Nephron (organoid): ENCODE measurements around the gene ADAT1.
"Not testable (repeated sequence)": the region's sequence is repeated elsewhere in the genome, so short reads cannot be mapped to it uniquely, and the experiment has no call there.

ENCODE experiments used
- H3K27ac Mint-ChIP-seq, 3 experiments: 2 replicates each; pipeline ENCODE4 v1.8.0; 2020; ENCODE audit warnings: mixed read lengths in 3 of 3, mild to moderate bottlenecking in 2 of 3, moderate library complexity in 1 of 3
- H3K27me3 Mint-ChIP-seq: 2 replicates; pipeline ENCODE4 v1.8.0; 2021; ENCODE audit warnings: low read depth, mild to moderate bottlenecking, moderate library complexity, mixed read lengths
- H3K36me3 Mint-ChIP-seq: 2 replicates; pipeline ENCODE4 v1.8.0; 2020; ENCODE audit warnings: low read depth, mixed read lengths
- H3K4me1 Mint-ChIP-seq: 2 replicates; pipeline ENCODE4 v1.8.0; 2020; ENCODE audit warnings: mixed read lengths
- H3K4me3 Mint-ChIP-seq, 3 experiments: 2 replicates each; pipeline ENCODE4 v1.8.0; 2020; ENCODE audit warnings: mild to moderate bottlenecking in 3 of 3, mixed read lengths in 3 of 3, moderate library complexity in 2 of 3
- H3K9me3 Mint-ChIP-seq: 2 replicates; pipeline ENCODE4 v1.8.0; 2020; ENCODE audit warnings: mixed read lengths
- CTCF ChIP-seq, 3 experiments: fragments of 200-600 bp; sonication (generic); IDR thresholded peaks; one replicate each; pipeline ENCODE4 v1.5.0; 2021; ENCODE audit warnings: antibody characterized with exemption in 3 of 3; ENCODE audit not compliant: unreplicated experiment in 3 of 3

The ADAT1 gene

DNA sequence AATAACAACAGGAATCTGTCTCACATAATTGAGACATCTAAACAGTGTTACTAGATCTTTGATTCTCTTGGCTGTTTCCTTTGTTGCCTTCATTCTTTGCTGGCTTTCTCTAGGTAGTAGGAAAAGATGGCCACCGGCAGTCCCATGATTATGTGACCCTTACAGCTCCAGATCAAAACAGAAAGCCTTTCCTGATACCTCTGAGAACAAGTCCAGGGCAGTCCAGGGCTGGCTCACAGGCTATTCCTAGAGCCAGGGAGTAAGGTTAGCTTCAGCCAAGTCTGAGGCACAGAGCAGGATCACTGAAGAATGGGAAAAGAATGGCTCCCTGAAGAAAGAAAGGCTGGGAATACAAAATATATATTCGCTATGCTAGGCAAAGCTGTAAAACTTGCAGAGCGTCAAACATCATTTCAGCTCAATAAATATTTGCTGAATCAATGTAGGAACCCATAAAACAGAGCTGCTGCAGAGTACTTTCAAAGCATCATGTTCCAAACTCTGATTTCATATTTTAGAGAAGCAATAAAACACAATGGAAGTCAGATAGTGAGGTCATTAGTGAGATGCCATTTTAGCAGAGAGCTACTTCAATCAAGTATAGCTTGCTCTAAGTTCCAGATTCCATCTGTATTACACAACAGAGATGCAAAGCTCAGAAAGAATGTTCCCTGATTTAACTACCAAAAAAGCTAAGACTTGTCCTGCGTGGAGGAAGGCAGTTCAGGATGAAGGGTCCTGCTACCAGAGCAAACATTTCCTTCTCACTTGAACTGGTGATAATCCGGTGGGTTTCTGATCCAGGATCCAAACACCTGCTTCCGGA, 23.4 kb downstream of the ADAT1 start:
- Mint-ChIP-seq H3K4me3 (no peak overlapping the region), H3K4me1 (peaks cover 1% of the 10 kb centered on the region)

GRCh38 chr16:75593825-75594820, 29.0 kb downstream of the ADAT1 start:
- peak overlapping the region; percentile 13 to 35 (median 34) for H3K27ac Mint-ChIP-seq
- H3K4me3 Mint-ChIP-seq, result no peak overlapping the region
- H3K27me3 Mint-ChIP-seq, result no peaks in the 10 kb centered on the region
- H3K9me3 Mint-ChIP-seq, result peaks cover 9% of the 10 kb centered on the region
- peaks cover 37% of the 10 kb centered on the region for H3K36me3 Mint-ChIP-seq
- no peak for TF ChIP-seq CTCF (IDR thresholded peaks at IDR 0.05; ENCODE audit: unreplicated experiment in 3 of 3)
- H3K4me1 Mint-ChIP-seq, result peaks cover 31% of the 10 kb centered on the region

More for the DNA sequence above, 23.4 kb downstream of the ADAT1 start:
- Mint-ChIP-seq H3K27ac (peak overlapping the region in 1 of 3 experiments; percentile 40), H3K27me3 (no peaks in the 10 kb centered on the region), H3K9me3 (peaks cover 9% of the 10 kb centered on the region), H3K36me3 (peaks cover 74% of the 10 kb centered on the region)
- no peak for TF ChIP-seq CTCF (IDR thresholded peaks at IDR 0.05; ENCODE audit: unreplicated experiment in 3 of 3)

GRCh38 chr16:75593308-75593707, 29.8 kb downstream of the ADAT1 start:
- Mint-ChIP-seq H3K9me3 (peaks cover 9% of the 10 kb centered on the region), H3K4me1 (peaks cover 37% of the 10 kb centered on the region), H3K36me3 (peaks cover 42% of the 10 kb centered on the region), H3K27me3 (no peaks in the 10 kb centered on the region), H3K27ac (peak overlapping the region in 2 of 3 experiments; percentile 35 to 61), H3K4me3 (no peak overlapping the region)
- TF ChIP-seq CTCF (IDR thresholded peaks at IDR 0.05; ENCODE audit: unreplicated experiment in 3 of 3), result no peak

DNA sequence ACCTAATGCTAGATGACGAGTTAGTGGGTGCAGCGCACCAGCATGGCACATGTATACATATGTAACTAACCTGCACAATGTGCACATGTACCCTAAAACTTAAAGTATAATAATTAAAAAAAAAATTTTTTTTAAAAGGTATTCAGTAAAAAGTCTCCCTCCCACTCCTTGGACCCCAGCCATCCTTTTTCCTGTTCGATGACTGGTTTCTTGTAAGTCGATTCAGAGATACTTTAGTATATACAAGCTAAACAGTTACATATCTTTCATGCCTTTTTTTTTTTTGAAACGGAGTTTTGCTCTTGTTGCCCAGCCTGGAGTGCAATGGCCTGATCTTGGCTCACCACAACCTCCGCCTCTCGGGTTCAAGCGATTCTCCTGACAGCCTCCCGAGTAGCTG, 31.2 kb downstream of the ADAT1 start:
- H3K27ac Mint-ChIP-seq, result peak overlapping the region in 2 of 3 experiments; percentile 33 to 55

GRCh38 chr16:75590920-75591843, 31.9 kb downstream of the ADAT1 start:
- peaks cover 25% of the 10 kb centered on the region for H3K36me3 Mint-ChIP-seq
- no peaks in the 10 kb centered on the region for H3K27me3 Mint-ChIP-seq

More for the DNA sequence above, 31.2 kb downstream of the ADAT1 start:
- H3K9me3 Mint-ChIP-seq, H3K4me3 Mint-ChIP-seq, H3K27me3 Mint-ChIP-seq: not testable (repeated sequence)
- Mint-ChIP-seq H3K4me1 (peaks cover 37% of the 10 kb centered on the region), H3K36me3 (peaks cover 29% of the 10 kb centered on the region)

More at GRCh38 chr16:75590920-75591843, 31.9 kb downstream of the ADAT1 start:
- Mint-ChIP-seq H3K27ac (peak overlapping the region; percentile 76 to 99 (median 97)), H3K4me1 (peaks cover 37% of the 10 kb centered on the region), H3K9me3 (no peaks in the 10 kb centered on the region), H3K4me3 (peak overlapping the region in 2 of 3 experiments; percentile 8 to 65)
- peak in 1 of 3 experiments; percentile 15 for TF ChIP-seq CTCF (IDR thresholded peaks at IDR 0.05; ENCODE audit: unreplicated experiment in 3 of 3)
